ENCODE measurements around the gene ADORA2A.

ADORA2A gene

GRCh38 chr22:24404561-24405275 lies 22.7 kb upstream of the ADORA2A start:
- no peak for DNase-seq

GRCh38 chr22:24405631-24406321 lies 21.6 kb upstream of the ADORA2A start:
- no peak for DNase-seq

- no peak for DNase-seq
These were observed 20.8 kb upstream of the ADORA2A start for GRCh38 chr22:24406322-24407277.

GRCh38 chr22:24407278-24407665 lies 20.1 kb upstream of the ADORA2A start:
- no peak for DNase-seq

GRCh38 chr22:24407884-24408283 lies 19.5 kb upstream of the ADORA2A start:
- no peak for DNase-seq

GRCh38 chr22:24408630-24409029 lies 18.8 kb upstream of the ADORA2A start:
- no peak for DNase-seq

GRCh38 chr22:24409707-24410106 lies 17.7 kb upstream of the ADORA2A start:
- no peak for DNase-seq

- peak; percentile 35 for DNase-seq
These were observed 17.1 kb upstream of the ADORA2A start for GRCh38 chr22:24410110-24410856.

- DNase-seq = no peak
These were observed 16.0 kb upstream of the ADORA2A start for GRCh38 chr22:24411256-24412004.

GRCh38 chr22:24412274-24412673 lies 15.1 kb upstream of the ADORA2A start:
- no peak for DNase-seq

GRCh38 chr22:24413271-24413670 lies 14.1 kb upstream of the ADORA2A start:
- DNase-seq = no peak

- DNase-seq = no peak
These were observed 13.5 kb upstream of the ADORA2A start for GRCh38 chr22:24413736-24414385.

- no peak for DNase-seq
These were observed 12.9 kb upstream of the ADORA2A start for GRCh38 chr22:24414523-24414922.

- no peak for DNase-seq
These were observed 12.1 kb upstream of the ADORA2A start for GRCh38 chr22:24414984-24415945.

- no peak for DNase-seq
These were observed 11.3 kb upstream of the ADORA2A start for GRCh38 chr22:24416095-24416494.

GRCh38 chr22:24416611-24417010 lies 10.8 kb upstream of the ADORA2A start:
- no peak for DNase-seq

- DNase-seq = no peak
These were observed 10.2 kb upstream of the ADORA2A start for GRCh38 chr22:24417200-24417599.

GRCh38 chr22:24417901-24418641 lies 9.3 kb upstream of the ADORA2A start:
- DNase-seq = no peak

- no peak for DNase-seq
These were observed 8.5 kb upstream of the ADORA2A start for GRCh38 chr22:24418786-24419474.

Data from CD4-positive, alpha-beta T cell treated with Interleukin-21 for 1 hour (primary cell).